Loucy (cell line): Measurements from ENCODE around the gene NCOR2.

Experiments used
- H2AFZ ChIP-seq: fragments of 200-600 bp; sonication (generic); 2 replicates; pipeline ENCODE4 v1.6.0; 2016; ENCODE audit warnings: antibody characterized with exemption, mild to moderate bottlenecking, low read length, moderate library complexity
- H3F3A ChIP-seq: fragments of 200-600 bp; 2 replicates; pipeline ENCODE4 v1.6.0; 2016; ENCODE audit warnings: antibody characterized with exemption, low read depth, mild to moderate bottlenecking
- H3K27me3 ChIP-seq: fragments of 200-600 bp; sonication (generic); 2 replicates; pipeline ENCODE4 v1.6.1; 2014; ENCODE audit warnings: low read length, mild to moderate bottlenecking; ENCODE audit not compliant: insufficient read depth, poor library complexity, severe bottlenecking
- H3K36me3 ChIP-seq: fragments of 200-600 bp; sonication (generic); 2 replicates; pipeline ENCODE4 v1.6.1; 2016; ENCODE audit warnings: low read length; ENCODE audit not compliant: insufficient read depth
- H3K4me1 ChIP-seq: fragments of 200-600 bp; sonication (generic); 2 replicates; pipeline ENCODE4 v1.5.1; 2014; ENCODE audit warnings: low read length, mild to moderate bottlenecking; ENCODE audit not compliant: insufficient read depth, poor library complexity, severe bottlenecking
- H3K4me2 ChIP-seq: fragments of 200-600 bp; sonication (generic); 2 replicates; pipeline ENCODE4 v1.6.0; 2014; ENCODE audit warnings: antibody characterized with exemption, low read length, low read depth, mild to moderate bottlenecking; ENCODE audit not compliant: poor library complexity, severe bottlenecking
- H3K4me3 ChIP-seq: fragments of 200-600 bp; sonication (generic); 2 replicates; pipeline ENCODE4 v1.5.1; 2014; ENCODE audit warnings: low read length, mild to moderate bottlenecking, mixed read lengths; ENCODE audit not compliant: poor library complexity, severe bottlenecking
- H3K79me2 ChIP-seq: fragments of 200-600 bp; sonication (generic); 2 replicates; pipeline ENCODE4 v1.6.1; 2014; ENCODE audit warnings: low read length; ENCODE audit not compliant: insufficient read depth
- H3K9ac ChIP-seq: fragments of 200-600 bp; sonication (generic); 2 replicates; pipeline ENCODE4 v1.6.0; 2014; ENCODE audit warnings: mild to moderate bottlenecking, low read depth, low read length, moderate library complexity; ENCODE audit not compliant: poor library complexity, severe bottlenecking
- H3K9me2 ChIP-seq: fragments of 200-600 bp; sonication (generic); replicated peaks from 2 replicates; pipeline ENCODE4 v1.6.1; 2016; ENCODE audit warnings: low read depth, low read length, mixed read lengths
- H3K9me3 ChIP-seq: fragments of 200-600 bp; sonication (generic); 2 replicates; pipeline ENCODE4 v1.6.1; 2014; ENCODE audit warnings: mild to moderate bottlenecking, antibody characterized with exemption, low read length, low read depth; ENCODE audit not compliant: insufficient read depth
- H4K20me1 ChIP-seq: fragments of 200-600 bp; sonication (generic); 2 replicates; pipeline ENCODE4 v1.6.0; 2014; ENCODE audit warnings: antibody characterized with exemption, low read length, mild to moderate bottlenecking; ENCODE audit not compliant: insufficient read depth, poor library complexity, severe bottlenecking
- EZH2phosphoT487 ChIP-seq: fragments of 200-600 bp; IDR thresholded peaks from 2 replicates; pipeline ENCODE4 v1.6.1; 2018; ENCODE audit warnings: antibody characterized with exemption, mild to moderate bottlenecking, moderate library complexity, borderline replicate concordance
- TF ChIP-seq, protein P1 (sequence below): fragments of 200-600 bp; sonication (generic); conservative IDR thresholded peaks from 2 replicates; pipeline ENCODE4 v1.5.1; 2014; ENCODE audit warnings: mild to moderate bottlenecking, antibody characterized with exemption, low read length

Gene NCOR2

DNA sequence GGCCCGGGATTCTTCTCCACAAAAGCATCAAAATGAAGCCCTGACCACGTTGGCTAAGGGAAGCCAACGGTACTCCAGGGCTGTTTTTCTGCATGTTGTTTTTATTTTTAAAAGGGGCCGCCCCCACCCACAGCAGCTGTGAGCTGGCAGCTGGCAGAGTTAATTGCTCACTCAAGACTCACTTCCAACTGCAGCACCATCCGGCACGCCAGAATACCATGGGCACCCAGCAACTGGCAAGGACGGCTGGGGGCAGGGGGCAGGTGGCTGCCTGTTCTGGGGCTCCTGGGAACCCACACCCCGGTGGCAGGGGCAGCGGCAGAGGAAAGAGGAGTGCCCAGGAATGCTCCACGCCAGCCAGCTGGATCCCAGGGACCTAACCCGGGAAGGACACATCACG is 44.3 kb downstream of the NCOR2 start:
- Histone ChIP-seq H3K4me1 (no peaks in the 10 kb centered on the region), H4K20me1 (peaks cover 35% of the 10 kb centered on the region), H3K4me3 (no peak overlapping the region), H3K4me2 (no peak overlapping the region), H3K27me3 (no peaks in the 10 kb centered on the region), H3K9ac (no peak overlapping the region), H3K9me3 (no peaks in the 10 kb centered on the region), H3K79me2 (peaks cover 71% of the 10 kb centered on the region), H3K36me3 (no peaks in the 10 kb centered on the region; the same call in 1 of the 2 replicates), H3F3A (no peaks in the 10 kb centered on the region), H2AFZ (no peak overlapping the region), H3K9me2 (no peaks in the 10 kb centered on the region)
- TF ChIP-seq, protein P1, sequence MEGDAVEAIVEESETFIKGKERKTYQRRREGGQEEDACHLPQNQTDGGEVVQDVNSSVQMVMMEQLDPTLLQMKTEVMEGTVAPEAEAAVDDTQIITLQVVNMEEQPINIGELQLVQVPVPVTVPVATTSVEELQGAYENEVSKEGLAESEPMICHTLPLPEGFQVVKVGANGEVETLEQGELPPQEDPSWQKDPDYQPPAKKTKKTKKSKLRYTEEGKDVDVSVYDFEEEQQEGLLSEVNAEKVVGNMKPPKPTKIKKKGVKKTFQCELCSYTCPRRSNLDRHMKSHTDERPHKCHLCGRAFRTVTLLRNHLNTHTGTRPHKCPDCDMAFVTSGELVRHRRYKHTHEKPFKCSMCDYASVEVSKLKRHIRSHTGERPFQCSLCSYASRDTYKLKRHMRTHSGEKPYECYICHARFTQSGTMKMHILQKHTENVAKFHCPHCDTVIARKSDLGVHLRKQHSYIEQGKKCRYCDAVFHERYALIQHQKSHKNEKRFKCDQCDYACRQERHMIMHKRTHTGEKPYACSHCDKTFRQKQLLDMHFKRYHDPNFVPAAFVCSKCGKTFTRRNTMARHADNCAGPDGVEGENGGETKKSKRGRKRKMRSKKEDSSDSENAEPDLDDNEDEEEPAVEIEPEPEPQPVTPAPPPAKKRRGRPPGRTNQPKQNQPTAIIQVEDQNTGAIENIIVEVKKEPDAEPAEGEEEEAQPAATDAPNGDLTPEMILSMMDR = no peak
- TF ChIP-seq EZH2phosphoT487 = no peak

DNA sequence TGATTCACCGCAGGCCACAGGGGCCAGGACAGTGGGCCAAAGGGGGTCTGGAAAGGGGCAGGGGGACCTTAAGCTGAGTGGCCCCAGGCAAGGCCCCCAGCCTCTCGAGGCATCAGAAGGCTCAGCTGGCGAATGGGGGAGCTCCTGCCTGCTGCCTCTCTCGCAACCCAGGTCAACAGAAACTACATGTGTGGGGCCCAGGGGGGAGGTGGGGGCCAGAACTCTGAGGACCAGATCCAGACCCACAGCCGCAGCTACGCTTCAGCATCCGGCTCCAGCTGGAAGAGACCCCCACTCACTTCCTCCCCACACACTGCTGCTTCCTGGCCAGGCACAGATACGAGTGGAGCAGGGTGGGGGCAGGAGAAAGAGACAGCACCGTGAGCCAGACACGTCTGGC is 46.5 kb downstream of the NCOR2 start:
- H3K27me3 ChIP-seq = no peaks in the 10 kb centered on the region
- peak overlapping the region; percentile 19 for H3K4me2 ChIP-seq
- H3K4me3 ChIP-seq = no peak overlapping the region
- H3K4me1 ChIP-seq = no peaks in the 10 kb centered on the region
- peaks cover 47% of the 10 kb centered on the region for H4K20me1 ChIP-seq
- TF ChIP-seq EZH2phosphoT487 = no peak
- TF ChIP-seq, protein P1 = no peak
- H3K36me3 ChIP-seq = peaks cover 5% of the 10 kb centered on the region; the same call in 1 of the 2 replicates
- H3K9me2 ChIP-seq = no peaks in the 10 kb centered on the region
- H3K9ac ChIP-seq = no peak overlapping the region
- H2AFZ ChIP-seq = no peak overlapping the region
- H3F3A ChIP-seq = no peaks in the 10 kb centered on the region
- H3K9me3 ChIP-seq = no peaks in the 10 kb centered on the region
- peaks cover 74% of the 10 kb centered on the region for H3K79me2 ChIP-seq

DNA sequence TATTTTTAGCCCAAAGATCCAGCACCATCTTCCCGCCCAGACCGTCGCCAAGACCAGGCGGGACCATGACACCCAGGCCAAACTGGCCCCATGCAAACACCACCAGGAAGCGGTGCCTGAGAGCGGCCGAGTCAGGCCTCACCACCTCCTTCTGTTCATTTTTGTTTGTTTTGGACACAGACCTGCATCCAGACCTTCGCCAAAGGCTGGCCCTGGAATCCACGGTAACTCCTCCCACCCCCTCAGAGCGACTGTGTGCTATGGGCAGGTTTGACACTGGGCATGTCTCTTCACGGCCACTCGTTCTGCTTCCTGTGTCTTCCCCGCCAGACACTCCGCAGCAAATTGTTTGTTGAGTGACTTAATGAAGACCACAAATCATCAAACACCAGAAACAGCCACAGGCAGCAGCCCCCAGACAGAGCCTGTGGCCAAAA is 47.1 kb downstream of the NCOR2 start:
- peaks cover 77% of the 10 kb centered on the region for H3K79me2 ChIP-seq
- H3K27me3 ChIP-seq = no peaks in the 10 kb centered on the region
- H3K4me3 ChIP-seq = no peak overlapping the region
- no peaks in the 10 kb centered on the region for H3K9me3 ChIP-seq
- peaks cover 50% of the 10 kb centered on the region for H4K20me1 ChIP-seq
- H3K9ac ChIP-seq = no peak overlapping the region
- no peak overlapping the region for H2AFZ ChIP-seq
- no peaks in the 10 kb centered on the region for H3K9me2 ChIP-seq
- TF ChIP-seq, protein P1 = no peak
- TF ChIP-seq EZH2phosphoT487 = no peak
- no peaks in the 10 kb centered on the region for H3F3A ChIP-seq
- H3K36me3 ChIP-seq = peaks cover 11% of the 10 kb centered on the region; the same call in 1 of the 2 replicates
- peak overlapping the region; percentile 19 for H3K4me2 ChIP-seq
- no peaks in the 10 kb centered on the region for H3K4me1 ChIP-seq
